Umbilical cord (tissue), 2 donors: ENCODE data around the gene CCDC89. TPM values are rescaled to one million over a fixed set of nuclear protein-coding genes. Genes with fewer than 3 reads are reported as not detected.
A peak's percentile ranks its signal among the peaks of the same experiment; 100 is the strongest.
"Not testable (repeated sequence)": the region's sequence is repeated elsewhere in the genome, so short reads cannot be mapped to it uniquely, and the experiment has no call there.

Source experiments
- DNase-seq: peaks from one replicate; pipeline ENCODE4 v3.0.0-alpha.2; 2015; ENCODE audit warnings: low spot score
- total RNA-seq: library from RNA; depleted of rRNA; stranded (reverse); fragments of >200 nt; gene quantifications from one replicate; pipeline ENCODE4 v1.2.3, GENCODE V29; 2014; ENCODE audit warnings: low replicate concordance; ENCODE audit not compliant: insufficient read depth

CCDC89 gene
- total RNA-seq, 1 donor from 2014 or later: 10.8 TPM

- DNase-seq: peak; percentile 66
Observed at GRCh38 chr11:85694385-85694980, 8.5 kb upstream of the CCDC89 start.

GRCh38 chr11:85685125-85685819 is 723 bp downstream of the CCDC89 start:
- DNase-seq: peak; percentile 55

DNA sequence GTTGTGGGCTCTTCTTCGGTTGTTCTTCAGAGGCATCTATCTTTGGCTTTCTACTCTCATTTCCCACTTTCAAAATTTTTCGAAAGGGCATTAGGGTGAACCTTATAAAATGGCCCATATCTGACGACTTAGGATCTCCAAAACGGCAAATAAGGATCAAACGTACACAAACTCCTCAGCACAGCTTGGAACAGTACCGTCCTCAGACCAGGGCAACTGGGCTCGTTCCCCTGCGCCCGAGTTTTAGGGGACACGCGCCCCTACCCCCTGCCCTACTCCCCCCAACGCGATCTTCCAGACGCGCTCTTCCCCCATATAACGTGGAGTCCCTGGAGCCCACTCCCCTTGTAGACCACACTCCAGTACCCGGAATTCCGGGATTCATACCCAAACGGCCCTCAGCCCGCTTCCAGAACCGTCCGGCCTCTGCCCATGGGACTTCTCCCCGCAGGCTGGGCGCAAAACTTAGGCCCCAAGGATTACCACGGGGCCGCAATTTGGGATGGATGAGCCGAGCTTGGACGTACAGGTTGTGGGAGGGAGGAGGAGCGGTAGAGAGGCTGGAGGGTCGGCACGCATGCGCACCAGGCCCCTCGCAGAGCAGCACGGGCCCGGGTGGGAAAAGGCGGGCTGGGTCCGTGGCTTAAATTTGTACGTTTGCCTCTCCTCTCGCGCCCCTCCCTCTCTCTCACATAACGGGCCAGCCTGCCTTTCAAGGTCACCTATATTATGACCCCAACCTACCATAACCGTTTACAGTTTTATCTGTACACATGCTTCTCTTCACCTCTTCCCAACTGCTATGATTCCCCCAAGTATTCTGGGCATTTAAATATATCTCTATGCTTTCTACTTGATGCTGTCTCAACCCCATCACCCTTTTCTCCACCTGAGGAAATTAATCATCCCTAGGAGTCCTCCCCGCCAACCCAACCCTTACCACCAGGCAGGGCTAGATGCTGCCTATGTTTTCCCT is 3.4 kb downstream of the CCDC89 start:
- DNase-seq: peak; percentile 80

DNA sequence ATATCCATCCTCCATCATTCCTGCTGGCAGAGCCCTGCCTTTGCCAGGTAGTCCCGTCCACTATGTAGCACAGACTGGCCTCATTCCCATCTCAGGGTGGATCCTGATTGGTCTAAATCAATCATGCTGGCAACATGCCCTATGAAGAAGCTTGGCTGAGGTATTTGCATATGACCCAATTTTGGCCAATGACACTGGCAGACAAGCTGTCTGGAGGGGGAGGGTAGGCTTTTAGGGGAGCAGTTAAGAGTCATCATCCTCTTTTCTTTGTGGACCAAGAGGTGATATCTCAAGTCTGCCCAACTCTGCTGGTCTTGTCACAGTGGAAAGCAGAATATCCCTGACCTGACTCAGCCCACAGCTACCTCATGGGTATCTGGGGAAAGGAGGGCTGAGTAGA is 5.1 kb downstream of the CCDC89 start:
- no peak for DNase-seq

GRCh38 chr11:85679576-85679975 is 6.4 kb downstream of the CCDC89 start:
- peak; percentile 11 for DNase-seq

- no peak for DNase-seq
Observed at GRCh38 chr11:85673393-85673792, 12.6 kb downstream of the CCDC89 start.

GRCh38 chr11:85672105-85672902 is 13.7 kb downstream of the CCDC89 start:
- no peak for DNase-seq

DNA sequence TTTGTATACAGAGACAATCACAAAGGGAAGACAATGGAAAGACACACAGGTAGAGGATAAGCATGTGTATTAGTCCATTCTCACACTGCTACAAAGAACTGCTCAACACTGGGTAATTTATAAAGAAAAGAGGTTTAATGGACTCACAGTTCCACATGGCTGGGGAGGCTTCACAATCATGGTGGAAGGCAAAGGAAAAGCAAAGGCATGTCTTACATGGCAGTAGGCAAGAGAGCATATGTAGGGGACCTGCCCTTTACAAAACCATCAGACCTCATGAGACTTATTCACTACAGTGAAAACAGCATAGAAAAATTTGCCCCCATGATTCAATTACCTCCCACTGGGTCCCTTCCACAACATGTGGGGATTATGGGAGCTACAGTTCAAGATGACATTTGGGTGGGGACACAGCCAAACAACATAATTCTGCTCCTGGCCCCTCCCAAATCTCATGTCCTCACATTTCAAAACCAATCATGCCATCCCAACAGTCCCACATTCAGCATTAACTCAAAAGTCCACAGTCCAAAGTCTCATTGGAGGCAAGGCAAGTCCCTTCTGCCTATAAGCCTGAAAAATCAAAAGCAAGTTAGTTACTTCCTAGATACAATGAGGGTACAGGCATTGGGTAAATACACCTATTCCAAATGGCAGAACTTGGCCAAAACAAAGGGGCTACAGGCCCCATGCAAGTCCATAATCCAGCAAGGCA is 14.9 kb downstream of the CCDC89 start:
- DNase-seq: not testable (repeated sequence)

- DNase-seq: no peak
Observed at GRCh38 chr11:85668157-85668556, 17.8 kb downstream of the CCDC89 start.

DNA sequence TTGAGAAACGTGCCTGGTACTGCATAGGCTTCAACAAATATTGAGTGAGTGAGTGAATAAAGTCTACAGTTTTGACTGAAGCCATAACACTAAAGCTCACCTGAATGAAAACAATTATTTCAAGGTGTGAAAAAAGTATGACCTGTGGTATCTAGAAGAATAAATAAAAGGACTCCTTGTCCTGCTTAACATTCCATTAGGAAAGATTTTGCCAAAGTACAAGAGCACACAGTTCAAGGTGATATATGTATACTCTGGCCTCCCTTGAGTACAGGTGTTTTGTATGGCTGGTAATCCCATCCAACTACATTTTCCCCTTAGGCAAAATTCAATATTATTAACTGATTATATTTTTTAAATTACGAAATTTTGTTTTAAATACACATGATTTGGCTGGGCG is 19.3 kb downstream of the CCDC89 start:
- no peak for DNase-seq

GRCh38 chr11:85665733-85666132 is 20.3 kb downstream of the CCDC89 start:
- DNase-seq: no peak

DNA sequence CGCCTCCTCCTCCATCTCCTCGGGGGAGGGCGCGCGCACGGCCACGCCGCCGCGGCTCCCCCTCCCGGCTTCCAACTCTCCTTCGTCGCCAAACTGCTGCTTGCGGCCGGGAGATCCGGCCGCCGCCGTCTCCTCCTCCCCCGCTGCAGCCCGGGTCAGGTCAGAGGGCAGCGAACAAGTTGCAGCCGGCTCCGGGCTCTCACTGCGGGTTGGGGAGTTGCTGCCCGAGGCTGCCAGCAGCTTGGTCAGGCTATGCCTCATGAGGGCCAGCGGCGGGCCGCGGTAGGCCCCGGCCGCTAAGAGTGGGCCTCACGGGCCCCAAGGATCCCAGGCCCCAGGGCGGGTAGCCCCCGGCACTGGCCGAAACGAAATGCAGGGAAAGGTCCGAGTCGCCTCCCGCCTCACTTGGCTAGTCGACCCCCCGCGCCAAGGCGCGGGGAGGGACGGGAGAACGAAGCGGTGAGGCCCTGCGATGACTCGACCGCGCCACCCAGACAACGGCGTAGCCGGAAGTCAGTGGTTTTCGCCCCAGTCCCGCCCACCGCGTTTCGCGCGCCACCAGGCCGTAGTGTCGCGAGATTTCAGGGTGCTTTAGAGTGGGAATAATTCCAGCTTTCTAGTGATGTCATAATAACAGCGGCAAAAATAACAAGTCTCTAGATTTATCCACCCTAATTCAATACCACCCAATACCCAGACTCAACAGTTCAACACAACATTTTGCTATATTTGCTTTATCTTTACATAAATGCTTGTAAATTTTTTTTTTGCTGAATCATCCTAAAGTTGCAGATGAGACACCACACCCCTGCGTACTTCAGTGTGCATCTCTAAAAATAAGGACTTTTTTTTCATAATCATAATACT is 21.1 kb downstream of the CCDC89 start, which contains the start of gene CREBZF:
Gene CREBZF, minus strand, starts transcription at position 515 of the 867 bp plus-strand sequence. Its CDS starts 254 bp downstream, at position 261.
- peak; percentile 97 for DNase-seq

DNA sequence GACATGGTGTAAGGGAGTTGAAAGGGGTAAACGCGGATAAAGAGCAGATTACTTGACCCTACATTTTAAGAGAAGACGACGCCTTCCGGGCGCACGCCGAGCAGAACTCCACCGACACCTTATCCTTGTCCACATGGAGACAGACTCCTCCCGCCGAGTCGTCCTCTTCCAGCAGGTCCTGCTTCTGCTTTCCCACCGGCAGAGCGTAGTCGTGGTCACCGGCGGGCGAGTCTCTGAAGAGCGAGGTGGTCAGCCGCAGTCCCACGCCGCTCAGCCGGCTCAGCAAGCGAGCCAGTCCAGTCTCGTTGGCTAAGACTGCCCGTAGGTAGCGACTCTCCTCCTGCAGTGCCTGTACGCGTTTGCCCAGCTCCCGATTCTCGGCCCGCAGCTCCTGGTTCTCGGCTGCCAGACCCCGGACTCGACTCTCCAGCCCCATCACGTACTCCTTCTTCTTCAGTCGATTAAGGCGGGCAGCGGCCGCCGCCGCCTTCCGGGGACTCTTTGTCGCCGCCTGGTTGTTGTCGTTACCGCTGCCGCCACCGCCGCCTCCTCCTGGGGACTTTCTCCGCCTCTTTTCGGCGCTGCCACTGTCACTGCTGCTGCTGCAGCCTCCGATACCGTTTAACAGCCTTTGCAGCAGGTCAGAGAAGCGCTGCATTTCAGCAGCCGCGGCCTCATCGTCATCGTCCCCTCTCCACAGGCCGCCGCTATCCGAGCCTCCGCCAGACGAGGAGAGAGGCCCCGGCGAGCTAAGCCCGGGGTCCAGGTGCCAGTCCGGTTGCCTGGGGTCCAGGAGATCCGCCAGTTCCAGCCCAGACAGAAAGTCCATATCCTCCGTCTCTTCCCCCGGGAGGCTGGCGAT is 22.0 kb downstream of the CCDC89 start:
- peak; percentile 64 for DNase-seq

DNA sequence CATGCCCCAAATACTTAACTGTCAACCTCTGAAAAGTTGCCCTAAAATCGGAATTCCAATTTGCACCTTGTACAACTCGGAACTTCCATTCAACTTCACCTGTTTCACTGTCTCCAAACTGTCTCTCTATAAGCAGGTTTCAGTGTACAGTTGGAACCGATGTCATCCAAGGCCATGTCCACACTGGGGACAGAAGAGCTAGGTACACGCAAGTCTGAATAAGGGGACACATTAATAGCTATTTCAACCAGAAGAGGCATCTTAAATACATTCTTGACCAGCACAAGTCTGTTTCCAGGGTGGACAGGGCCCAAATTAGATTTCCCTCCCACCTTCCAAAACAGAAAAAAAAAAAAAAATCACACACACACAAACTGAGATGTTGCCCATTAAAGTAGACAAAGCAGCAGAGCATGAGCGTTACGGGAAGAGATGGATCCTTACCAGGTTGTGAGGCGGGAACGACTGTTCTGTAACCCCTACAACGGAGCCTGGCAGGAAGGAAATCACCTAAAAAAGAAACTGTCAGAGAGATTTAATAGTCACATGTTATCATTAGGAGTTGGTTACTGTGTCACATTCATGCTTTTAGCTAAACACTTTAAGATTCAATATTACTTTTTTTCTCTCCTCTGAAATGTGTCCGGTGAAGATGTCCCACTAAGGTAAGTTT is 22.8 kb downstream of the CCDC89 start:
- no peak for DNase-seq

DNA sequence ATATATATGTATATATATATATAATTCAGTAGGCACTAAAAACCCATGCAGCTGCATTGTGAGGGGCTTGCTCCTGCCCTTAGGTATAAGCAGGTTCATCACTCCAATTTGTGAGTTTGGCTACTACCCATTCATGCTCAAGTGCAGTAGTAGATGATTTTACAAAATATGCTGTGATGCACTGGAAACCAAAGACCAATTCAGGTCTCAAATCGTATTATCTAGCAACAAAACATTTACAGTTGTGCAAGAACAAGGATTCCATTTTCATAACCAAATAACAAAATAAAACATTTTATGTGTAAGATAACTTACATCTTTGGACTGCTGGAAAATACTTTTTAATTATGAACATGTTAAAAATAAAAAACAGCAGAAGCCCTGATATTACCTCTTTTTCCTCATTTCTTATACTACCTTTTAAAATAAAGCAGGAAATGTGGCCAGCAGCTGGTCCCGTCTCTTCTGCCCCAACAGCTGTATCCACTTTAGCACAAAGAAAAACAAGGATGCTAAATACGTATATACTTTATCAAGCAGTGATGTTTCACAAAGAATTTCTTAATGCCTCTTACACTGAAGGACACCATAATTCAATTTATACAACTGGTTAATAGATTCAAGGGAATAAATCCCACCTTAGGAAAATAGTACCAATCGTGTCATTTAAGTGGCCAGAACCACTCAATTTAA is 23.9 kb downstream of the CCDC89 start:
- no peak for DNase-seq

- no peak for DNase-seq
Observed at GRCh38 chr11:85658180-85658579, 27.8 kb downstream of the CCDC89 start.

DNA sequence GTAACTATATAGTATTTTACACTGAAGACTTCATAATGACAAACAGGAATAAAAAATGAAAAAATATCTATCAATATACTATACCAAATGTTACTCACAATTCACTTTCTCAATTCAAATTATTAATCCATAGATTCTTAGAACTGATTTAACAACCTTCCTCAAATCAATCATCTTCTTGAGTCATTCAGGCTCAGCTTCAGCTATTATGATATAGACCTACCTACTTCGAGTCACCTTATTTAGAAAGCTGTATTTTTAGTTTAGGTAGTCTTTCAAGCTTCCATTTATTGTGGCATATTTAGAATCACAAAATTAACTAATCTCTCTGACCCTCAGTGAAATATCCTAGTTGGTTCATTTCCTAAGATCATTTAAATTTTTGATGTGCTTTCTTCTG is 29.2 kb downstream of the CCDC89 start:
- DNase-seq: no peak
